H1 (cell line): ENCODE data around the gene BRAP. TPM values are rescaled to one million over a fixed set of nuclear protein-coding genes. Genes with fewer than 3 reads are reported as not detected.

Source experiments
- CBX5 ChIP-seq: fragments of 300-800, 300-1000 bp; sonication (generic); IDR thresholded peaks from 2 replicates; pipeline ENCODE4 v1.7.1; 2016; ENCODE audit warnings: antibody characterized with exemption, low read length, low read depth
- RNF2 ChIP-seq: fragments of 200-900, 300-1000 bp; sonication (generic); IDR thresholded peaks from 2 replicates; pipeline ENCODE4 v1.7.1; 2016; ENCODE audit warnings: borderline replicate concordance, low read depth, mild to moderate bottlenecking, antibody characterized with exemption, low read length; ENCODE audit not compliant: poor library complexity, severe bottlenecking; ENCODE audit errors: missing control alignments
- SIN3A ChIP-seq, 2 experiments: IDR thresholded peaks in 1 of 2; conservative IDR thresholded peaks in 1 of 2; 2 replicates each; pipeline ENCODE4 v1.6.1; 2011 to 2012; ENCODE audit warnings: low read length in 2 of 2, improper control_type of control experiment in 1 of 2, low read depth in 1 of 2, mild to moderate bottlenecking in 1 of 2
- polyA plus RNA-seq, 7 experiments: library from polyadenylated mRNA; depleted of rRNA in 3 of 7; stranded (reverse) in 5 of 7; unstranded in 2 of 7; fragments of >200 nt in 5 of 7; fragments of 200-250 nt in 2 of 7; gene quantifications; 1 replicate in 5 of 7; 2 replicates in 1 of 7; 4 replicates in 1 of 7; pipeline versions ENCODE4 v1.2.1 to v1.2.3, GENCODE V29; 2011 to 2013; ENCODE audit warnings: missing spikeins in 2 of 7, mixed read lengths in 2 of 7
- total RNA-seq: library from RNA; stranded (reverse); fragmentation: NEBNext Ultra II Directional; extraction: Animal tissue kit (Norgen Biotek cat#: 25700); gene quantifications from 2 replicates; pipeline ENCODE4 v1.2.1, GENCODE V29; 2021

The BRAP gene
- total and polyA plus RNA-seq, 2 of the 8 experiments (the other 6 are each of a cell fraction or from before 2014, with no cell fraction given) = 12.8 to 22.2 TPM

DNA sequence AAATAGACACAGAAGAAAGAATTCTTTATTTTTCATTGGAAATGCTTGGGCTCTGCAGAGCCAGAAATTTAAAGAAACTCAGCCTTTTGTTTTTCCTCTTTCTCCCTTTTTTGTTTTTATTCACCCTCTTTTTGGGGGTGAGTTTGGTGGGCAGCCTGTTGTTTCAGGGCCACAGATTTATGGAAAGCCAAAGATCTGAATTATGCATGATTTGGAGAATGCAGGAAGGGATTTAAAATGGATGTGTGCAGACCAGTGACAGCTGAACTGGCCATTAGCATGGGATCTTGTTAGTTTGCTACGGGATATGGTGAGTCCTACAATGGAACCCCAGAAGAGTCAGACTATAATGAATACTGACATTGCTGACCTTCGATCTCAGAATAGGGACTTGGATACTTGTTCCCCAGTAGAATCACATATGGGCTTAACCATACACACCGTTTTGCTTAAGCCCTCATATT, 79.0 kb downstream of the BRAP start (continued):
- TF ChIP-seq RNF2 = no peak
- no peak for TF ChIP-seq SIN3A (conservative IDR thresholded peaks at IDR 0.05 in 1 of 2, IDR thresholded peaks at IDR 0.05 in 1 of 2; ENCODE audit: low read depth in 1 of 2, low read length in 2 of 2)
- no peak for TF ChIP-seq CBX5
